Type B pancreatic cell (in vitro differentiated cells): ENCODE measurements around the gene HPN. TPM values are rescaled to one million over a fixed set of nuclear protein-coding genes. Genes with fewer than 3 reads are reported as not detected.
"Not testable (repeated sequence)": the region's sequence is repeated elsewhere in the genome, so short reads cannot be mapped to it uniquely, and the experiment has no call there.

Experiments used
- DNase-seq: peaks from one replicate; pipeline ENCODE4 v3.0.0; 2021; ENCODE audit warnings: mixed read lengths; ENCODE audit not compliant: unreplicated experiment; ENCODE audit errors: extremely low spot score
- H3K27ac Mint-ChIP-seq: 2 replicates; pipeline ENCODE4 v1.8.0; 2021; ENCODE audit warnings: mild to moderate bottlenecking, mixed read lengths
- H3K27me3 Mint-ChIP-seq: 2 replicates; pipeline ENCODE4 v1.8.0; 2021; ENCODE audit warnings: mixed read lengths
- H3K36me3 Mint-ChIP-seq: 2 replicates; pipeline ENCODE4 v1.8.0; 2021; ENCODE audit warnings: mixed read lengths
- H3K4me1 Mint-ChIP-seq: one replicate; pipeline ENCODE4 v1.8.0; 2021; ENCODE audit warnings: mixed read lengths; ENCODE audit not compliant: unreplicated experiment
- H3K4me3 Mint-ChIP-seq: 2 replicates; pipeline ENCODE4 v1.8.0; 2021; ENCODE audit warnings: mild to moderate bottlenecking, mixed read lengths
- H3K9me3 Mint-ChIP-seq: 2 replicates; pipeline ENCODE4 v1.8.0; 2021; ENCODE audit warnings: mixed read lengths
- CTCF ChIP-seq: fragments of 200-600 bp; sonication (generic); conservative IDR thresholded peaks from 2 replicates; pipeline ENCODE4 v1.5.0; 2021; ENCODE audit warnings: antibody characterized with exemption, mild to moderate bottlenecking
- total RNA-seq: library from RNA; stranded (reverse); gene quantifications from 2 replicates; pipeline ENCODE4 v1.2.1, GENCODE V29; 2021; ENCODE audit warnings: low replicate concordance

The HPN gene
- total RNA-seq, 1 donor from 2014 or later = 15.1 TPM

GRCh38 chr19:35048911-35049411 lies 7.4 kb downstream of the HPN start:
- H3K36me3 Mint-ChIP-seq = no peaks in the 10 kb centered on the region
- TF ChIP-seq CTCF = no peak
- no peaks in the 10 kb centered on the region for H3K27me3 Mint-ChIP-seq
- no peak for DNase-seq
- peaks cover 11% of the 10 kb centered on the region for H3K4me1 Mint-ChIP-seq
- H3K9me3 Mint-ChIP-seq = no peaks in the 10 kb centered on the region
- H3K27ac Mint-ChIP-seq = no peak overlapping the region
- no peak overlapping the region for H3K4me3 Mint-ChIP-seq

GRCh38 chr19:35049456-35049855 lies 7.9 kb downstream of the HPN start:
- Mint-ChIP-seq H3K27me3 (no peaks in the 10 kb centered on the region), H3K27ac (no peak overlapping the region), H3K9me3 (no peaks in the 10 kb centered on the region), H3K4me3 (no peak overlapping the region), H3K4me1 (peaks cover 6% of the 10 kb centered on the region), H3K36me3 (no peaks in the 10 kb centered on the region)
- DNase-seq = no peak
- no peak for TF ChIP-seq CTCF

GRCh38 chr19:35050662-35051061 lies 9.1 kb downstream of the HPN start:
- not testable (repeated sequence) for H3K27me3 Mint-ChIP-seq, H3K4me1 Mint-ChIP-seq

GRCh38 chr19:35051268-35051667 lies 9.7 kb downstream of the HPN start:
- H3K36me3 Mint-ChIP-seq, H3K27ac Mint-ChIP-seq, DNase-seq, H3K9me3 Mint-ChIP-seq, H3K27me3 Mint-ChIP-seq, H3K4me3 Mint-ChIP-seq, H3K4me1 Mint-ChIP-seq: not testable (repeated sequence)

More at GRCh38 chr19:35050662-35051061, 9.1 kb downstream of the HPN start:
- H3K36me3 Mint-ChIP-seq, H3K4me3 Mint-ChIP-seq, H3K9me3 Mint-ChIP-seq, DNase-seq, H3K27ac Mint-ChIP-seq: not testable (repeated sequence)

- H3K4me3 Mint-ChIP-seq = no peak overlapping the region
- no peaks in the 10 kb centered on the region for H3K9me3 Mint-ChIP-seq
- no peak for DNase-seq
- H3K27ac Mint-ChIP-seq = no peak overlapping the region
- no peaks in the 10 kb centered on the region for H3K36me3 Mint-ChIP-seq
- no peak for TF ChIP-seq CTCF
- peaks cover 4% of the 10 kb centered on the region for H3K27me3 Mint-ChIP-seq
- peaks cover 5% of the 10 kb centered on the region for H3K4me1 Mint-ChIP-seq
Observed at GRCh38 chr19:35051796-35052195, 10.3 kb downstream of the HPN start.

- no peak overlapping the region for H3K27ac Mint-ChIP-seq
- no peak for TF ChIP-seq CTCF
- no peaks in the 10 kb centered on the region for H3K4me1 Mint-ChIP-seq
- H3K9me3 Mint-ChIP-seq = no peaks in the 10 kb centered on the region
- peaks cover 4% of the 10 kb centered on the region for H3K27me3 Mint-ChIP-seq
- H3K4me3 Mint-ChIP-seq = no peak overlapping the region
- H3K36me3 Mint-ChIP-seq = no peaks in the 10 kb centered on the region
- DNase-seq = no peak
Observed at GRCh38 chr19:35052599-35053190, 11.2 kb downstream of the HPN start.
